HepG2 (cell line): ENCODE results near the gene LRP2. TPM values are rescaled to one million over a fixed set of nuclear protein-coding genes. Genes with fewer than 3 reads are reported as not detected.
A peak's percentile ranks its signal among the peaks of the same experiment; 100 is the strongest.

Experiments
- HMG20A ChIP-seq: IDR thresholded peaks from 2 replicates; pipeline ENCODE4 v1.6.1; 2016; ENCODE audit warnings: borderline replicate concordance
- ISL2 ChIP-seq: sonication (generic); formaldehyde crosslinking; IDR thresholded peaks from 2 replicates; pipeline ENCODE4 v1.5.0; 2020; ENCODE audit warnings: missing genetic modification reagents
- MBD4 ChIP-seq: IDR thresholded peaks from 2 replicates; pipeline ENCODE4 v1.6.1; 2012; ENCODE audit warnings: low read length, inconsistent platforms, borderline replicate concordance
- MTF2 ChIP-seq: sonication (generic); formaldehyde crosslinking; IDR thresholded peaks from 2 replicates; pipeline ENCODE4 v1.5.0; 2020; ENCODE audit warnings: missing genetic modification reagents, borderline replicate concordance
- NCOA2 ChIP-seq: sonication (generic); formaldehyde crosslinking; IDR thresholded peaks from 2 replicates; pipeline ENCODE4 v1.8.0; 2022; ENCODE audit warnings: inconsistent platforms
- NFE2 ChIP-seq: sonication (generic); formaldehyde crosslinking; IDR thresholded peaks from 2 replicates; pipeline ENCODE4 v1.4.0; 2020; ENCODE audit warnings: missing genetic modification reagents
- NKX3-1 ChIP-seq: sonication (generic); formaldehyde crosslinking; IDR thresholded peaks from 2 replicates; pipeline ENCODE4 v1.5.0; 2020; ENCODE audit warnings: missing genetic modification reagents
- NR2F2 ChIP-seq: IDR thresholded peaks from 2 replicates; pipeline ENCODE4 v1.6.1; 2012; ENCODE audit warnings: low read depth, inconsistent platforms, borderline replicate concordance
- RARG ChIP-seq: sonication (generic); formaldehyde crosslinking; IDR thresholded peaks from 2 replicates; pipeline ENCODE4 v1.4.0; 2020; ENCODE audit warnings: low read depth, mild to moderate bottlenecking, missing genetic modification reagents
- REXO4 ChIP-seq: sonication (generic); formaldehyde crosslinking; IDR thresholded peaks from 2 replicates; pipeline ENCODE4 v1.8.0; 2022; ENCODE audit warnings: missing genetic modification reagents, mild to moderate bottlenecking, borderline replicate concordance
- STAT5B ChIP-seq: sonication (generic); formaldehyde crosslinking; IDR thresholded peaks from 2 replicates; pipeline ENCODE4 v1.4.0; 2020; ENCODE audit warnings: missing genetic modification reagents
- ZBTB7B ChIP-seq: sonication (generic); formaldehyde crosslinking; IDR thresholded peaks from 2 replicates; pipeline ENCODE4 v1.4.0; 2020; ENCODE audit warnings: missing genetic modification reagents
- ZNF274 ChIP-seq: sonication (generic); formaldehyde crosslinking; IDR thresholded peaks from 2 replicates; pipeline ENCODE4 v1.5.1; 2020; ENCODE audit warnings: mild to moderate bottlenecking, missing genetic modification reagents
- ZNF510 ChIP-seq: sonication (generic); formaldehyde crosslinking; IDR thresholded peaks from 2 replicates; pipeline ENCODE4 v1.4.0; 2020; ENCODE audit warnings: low read depth, mild to moderate bottlenecking, missing genetic modification reagents
- ZNF567 ChIP-seq: sonication (generic); formaldehyde crosslinking; IDR thresholded peaks from 2 replicates; pipeline ENCODE4 v1.8.1; 2023; ENCODE audit warnings: mild to moderate bottlenecking, missing genetic modification reagents, borderline replicate concordance
- polyA plus RNA-seq, 8 experiments: library from polyadenylated mRNA; depleted of rRNA in 3 of 8; stranded (reverse) in 7 of 8; unstranded in 1 of 8; fragments of >200 nt; fragmentation: Illumina TruSeq in 4 of 8; extraction: Trizol in 4 of 8; gene quantifications; 2 replicates each; pipeline versions ENCODE4 v1.2.1 to v1.2.3, GENCODE V29; 2011 to 2016; ENCODE audit warnings: low read depth in 4 of 8, missing spikeins in 1 of 8, mixed read lengths in 1 of 8; ENCODE audit not compliant: insufficient read depth in 1 of 8
- total RNA-seq, 5 experiments: library from RNA; depleted of rRNA; stranded (reverse); fragments of >200 nt; fragmentation: Illumina TruSeq; extraction: Trizol; gene quantifications; 2 replicates each; pipeline ENCODE4 v1.2.3, GENCODE V29; 2016; ENCODE audit warnings: low read depth in 1 of 5
- TF ChIP-seq, protein P1 (sequence below): sonication (generic); formaldehyde crosslinking; IDR thresholded peaks from 2 replicates; pipeline ENCODE4 v1.4.0; 2020; ENCODE audit warnings: missing genetic modification reagents, borderline replicate concordance
- TF ChIP-seq, protein P2 (sequence below): sonication (generic); formaldehyde crosslinking; conservative IDR thresholded peaks from 2 replicates; pipeline ENCODE4 v1.8.0; 2022; ENCODE audit warnings: missing genetic modification reagents
- TF ChIP-seq, protein P3 (sequence below): sonication (generic); formaldehyde crosslinking; IDR thresholded peaks from 2 replicates; pipeline ENCODE4 v1.5.1; 2020; ENCODE audit warnings: mild to moderate bottlenecking, missing genetic modification reagents, borderline replicate concordance
- TF ChIP-seq, protein P4 (sequence below): sonication (generic); formaldehyde crosslinking; conservative IDR thresholded peaks from 2 replicates; pipeline ENCODE4 v1.4.0; 2020; ENCODE audit warnings: missing genetic modification reagents

LRP2 gene
- total and polyA plus RNA-seq, 2 of the 13 experiments (the other 11 are each of a cell fraction or from before 2014, with no cell fraction given) = 0.03 to 0.15 TPM

DNA sequence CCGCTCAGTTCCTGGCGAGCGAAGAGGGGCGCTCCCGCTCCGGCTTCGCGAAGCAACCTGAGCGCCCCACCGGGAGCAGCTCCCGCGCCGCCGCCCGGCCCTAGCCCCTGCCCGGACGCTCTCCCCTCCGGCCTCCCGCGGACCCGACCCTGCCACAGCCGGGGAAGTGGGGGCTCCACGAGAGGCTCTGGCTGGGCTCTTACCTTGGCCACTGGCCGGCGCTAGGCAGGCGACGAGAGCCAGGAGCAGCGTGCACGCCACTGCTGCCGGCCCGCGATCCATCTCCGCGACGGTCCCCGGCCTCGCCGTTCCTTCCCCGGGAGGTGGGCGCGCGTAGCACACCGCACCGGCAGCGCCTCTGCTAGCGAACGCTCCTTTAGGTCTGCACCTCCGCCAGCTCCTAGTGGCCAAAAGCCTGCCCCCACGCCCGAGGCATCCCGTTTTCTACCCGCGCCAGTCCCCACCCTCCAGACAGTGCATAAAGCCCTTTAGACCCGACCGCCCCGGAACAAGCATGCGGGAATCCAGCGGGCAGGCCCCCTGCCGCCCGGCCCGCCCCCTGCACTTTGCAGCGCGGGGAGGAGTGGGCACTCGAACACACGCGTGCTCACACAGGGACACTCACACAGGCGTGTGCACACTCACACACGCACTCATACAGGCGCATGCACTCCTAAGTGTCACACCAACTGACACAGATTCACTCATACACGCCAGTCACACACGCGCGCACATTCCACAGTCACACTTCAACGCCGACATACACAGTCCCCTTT, at the start of gene LRP2 (continued):
- TF ChIP-seq MTF2 (CRISPR knock-in tag) = peak; percentile 86; the same call in 1 of the 2 replicates
- TF ChIP-seq NR2F2 = no peak; the same call in 1 of the 2 replicates
- no peak for TF ChIP-seq RARG (CRISPR knock-in tag)
- peak; percentile 45; the same call in 1 of the 2 replicates for TF ChIP-seq NKX3-1 (CRISPR knock-in tag)
- TF ChIP-seq REXO4 (CRISPR knock-in tag) = no peak
- TF ChIP-seq MBD4 = no peak
- TF ChIP-seq NCOA2 (CRISPR knock-in tag) = no peak
- TF ChIP-seq ZNF567 = no peak
- TF ChIP-seq, protein P1, sequence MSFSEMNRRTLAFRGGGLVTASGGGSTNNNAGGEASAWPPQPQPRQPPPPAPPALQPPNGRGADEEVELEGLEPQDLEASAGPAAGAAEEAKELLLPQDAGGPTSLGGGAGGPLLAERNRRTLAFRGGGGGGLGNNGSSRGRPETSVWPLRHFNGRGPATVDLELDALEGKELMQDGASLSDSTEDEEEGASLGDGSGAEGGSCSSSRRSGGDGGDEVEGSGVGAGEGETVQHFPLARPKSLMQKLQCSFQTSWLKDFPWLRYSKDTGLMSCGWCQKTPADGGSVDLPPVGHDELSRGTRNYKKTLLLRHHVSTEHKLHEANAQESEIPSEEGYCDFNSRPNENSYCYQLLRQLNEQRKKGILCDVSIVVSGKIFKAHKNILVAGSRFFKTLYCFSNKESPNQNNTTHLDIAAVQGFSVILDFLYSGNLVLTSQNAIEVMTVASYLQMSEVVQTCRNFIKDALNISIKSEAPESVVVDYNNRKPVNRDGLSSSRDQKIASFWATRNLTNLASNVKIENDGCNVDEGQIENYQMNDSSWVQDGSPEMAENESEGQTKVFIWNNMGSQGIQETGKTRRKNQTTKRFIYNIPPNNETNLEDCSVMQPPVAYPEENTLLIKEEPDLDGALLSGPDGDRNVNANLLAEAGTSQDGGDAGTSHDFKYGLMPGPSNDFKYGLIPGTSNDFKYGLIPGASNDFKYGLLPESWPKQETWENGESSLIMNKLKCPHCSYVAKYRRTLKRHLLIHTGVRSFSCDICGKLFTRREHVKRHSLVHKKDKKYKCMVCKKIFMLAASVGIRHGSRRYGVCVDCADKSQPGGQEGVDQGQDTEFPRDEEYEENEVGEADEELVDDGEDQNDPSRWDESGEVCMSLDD = no peak
- TF ChIP-seq NFE2 (CRISPR knock-in tag) = no peak
- TF ChIP-seq, protein P2, sequence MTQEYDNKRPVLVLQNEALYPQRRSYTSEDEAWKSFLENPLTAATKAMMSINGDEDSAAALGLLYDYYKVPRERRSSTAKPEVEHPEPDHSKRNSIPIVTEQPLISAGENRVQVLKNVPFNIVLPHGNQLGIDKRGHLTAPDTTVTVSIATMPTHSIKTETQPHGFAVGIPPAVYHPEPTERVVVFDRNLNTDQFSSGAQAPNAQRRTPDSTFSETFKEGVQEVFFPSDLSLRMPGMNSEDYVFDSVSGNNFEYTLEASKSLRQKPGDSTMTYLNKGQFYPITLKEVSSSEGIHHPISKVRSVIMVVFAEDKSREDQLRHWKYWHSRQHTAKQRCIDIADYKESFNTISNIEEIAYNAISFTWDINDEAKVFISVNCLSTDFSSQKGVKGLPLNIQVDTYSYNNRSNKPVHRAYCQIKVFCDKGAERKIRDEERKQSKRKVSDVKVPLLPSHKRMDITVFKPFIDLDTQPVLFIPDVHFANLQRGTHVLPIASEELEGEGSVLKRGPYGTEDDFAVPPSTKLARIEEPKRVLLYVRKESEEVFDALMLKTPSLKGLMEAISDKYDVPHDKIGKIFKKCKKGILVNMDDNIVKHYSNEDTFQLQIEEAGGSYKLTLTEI = no peak
- no peak for TF ChIP-seq HMG20A
- TF ChIP-seq ZBTB7B (CRISPR knock-in tag) = peak; percentile 70
- peak; percentile 43; the same call in 1 of the 2 replicates for TF ChIP-seq ISL2 (CRISPR knock-in tag)
- 0 out of 2 replicates have a peak, but pooled peaks have one; percentile 40 for TF ChIP-seq ZNF510
- TF ChIP-seq STAT5B (CRISPR knock-in tag) = no peak
- TF ChIP-seq, protein P3, sequence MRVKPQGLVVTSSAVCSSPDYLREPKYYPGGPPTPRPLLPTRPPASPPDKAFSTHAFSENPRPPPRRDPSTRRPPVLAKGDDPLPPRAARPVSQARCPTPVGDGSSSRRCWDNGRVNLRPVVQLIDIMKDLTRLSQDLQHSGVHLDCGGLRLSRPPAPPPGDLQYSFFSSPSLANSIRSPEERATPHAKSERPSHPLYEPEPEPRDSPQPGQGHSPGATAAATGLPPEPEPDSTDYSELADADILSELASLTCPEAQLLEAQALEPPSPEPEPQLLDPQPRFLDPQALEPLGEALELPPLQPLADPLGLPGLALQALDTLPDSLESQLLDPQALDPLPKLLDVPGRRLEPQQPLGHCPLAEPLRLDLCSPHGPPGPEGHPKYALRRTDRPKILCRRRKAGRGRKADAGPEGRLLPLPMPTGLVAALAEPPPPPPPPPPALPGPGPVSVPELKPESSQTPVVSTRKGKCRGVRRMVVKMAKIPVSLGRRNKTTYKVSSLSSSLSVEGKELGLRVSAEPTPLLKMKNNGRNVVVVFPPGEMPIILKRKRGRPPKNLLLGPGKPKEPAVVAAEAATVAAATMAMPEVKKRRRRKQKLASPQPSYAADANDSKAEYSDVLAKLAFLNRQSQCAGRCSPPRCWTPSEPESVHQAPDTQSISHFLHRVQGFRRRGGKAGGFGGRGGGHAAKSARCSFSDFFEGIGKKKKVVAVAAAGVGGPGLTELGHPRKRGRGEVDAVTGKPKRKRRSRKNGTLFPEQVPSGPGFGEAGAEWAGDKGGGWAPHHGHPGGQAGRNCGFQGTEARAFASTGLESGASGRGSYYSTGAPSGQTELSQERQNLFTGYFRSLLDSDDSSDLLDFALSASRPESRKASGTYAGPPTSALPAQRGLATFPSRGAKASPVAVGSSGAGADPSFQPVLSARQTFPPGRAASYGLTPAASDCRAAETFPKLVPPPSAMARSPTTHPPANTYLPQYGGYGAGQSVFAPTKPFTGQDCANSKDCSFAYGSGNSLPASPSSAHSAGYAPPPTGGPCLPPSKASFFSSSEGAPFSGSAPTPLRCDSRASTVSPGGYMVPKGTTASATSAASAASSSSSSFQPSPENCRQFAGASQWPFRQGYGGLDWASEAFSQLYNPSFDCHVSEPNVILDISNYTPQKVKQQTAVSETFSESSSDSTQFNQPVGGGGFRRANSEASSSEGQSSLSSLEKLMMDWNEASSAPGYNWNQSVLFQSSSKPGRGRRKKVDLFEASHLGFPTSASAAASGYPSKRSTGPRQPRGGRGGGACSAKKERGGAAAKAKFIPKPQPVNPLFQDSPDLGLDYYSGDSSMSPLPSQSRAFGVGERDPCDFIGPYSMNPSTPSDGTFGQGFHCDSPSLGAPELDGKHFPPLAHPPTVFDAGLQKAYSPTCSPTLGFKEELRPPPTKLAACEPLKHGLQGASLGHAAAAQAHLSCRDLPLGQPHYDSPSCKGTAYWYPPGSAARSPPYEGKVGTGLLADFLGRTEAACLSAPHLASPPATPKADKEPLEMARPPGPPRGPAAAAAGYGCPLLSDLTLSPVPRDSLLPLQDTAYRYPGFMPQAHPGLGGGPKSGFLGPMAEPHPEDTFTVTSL = peak; percentile 28; the same call in 1 of the 2 replicates
- 0 out of 2 replicates have a peak, but pooled peaks have one; percentile 14 for TF ChIP-seq ZNF274 (CRISPR knock-in tag)
- TF ChIP-seq, protein P4, sequence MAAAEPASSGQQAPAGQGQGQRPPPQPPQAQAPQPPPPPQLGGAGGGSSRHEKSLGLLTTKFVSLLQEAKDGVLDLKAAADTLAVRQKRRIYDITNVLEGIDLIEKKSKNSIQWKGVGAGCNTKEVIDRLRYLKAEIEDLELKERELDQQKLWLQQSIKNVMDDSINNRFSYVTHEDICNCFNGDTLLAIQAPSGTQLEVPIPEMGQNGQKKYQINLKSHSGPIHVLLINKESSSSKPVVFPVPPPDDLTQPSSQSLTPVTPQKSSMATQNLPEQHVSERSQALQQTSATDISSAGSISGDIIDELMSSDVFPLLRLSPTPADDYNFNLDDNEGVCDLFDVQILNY (CRISPR knock-in tag) = no peak
